Activated CD4-positive, alpha-beta T cell treated with anti-CD3 and anti-CD28 coated beads, Interleukin-2, amount 10 ng/mL, durations not matched to agents 7 days and 5 days (primary cell): ENCODE measurements around the gene IQCH. TPM values are rescaled to one million over a fixed set of nuclear protein-coding genes. Genes with fewer than 3 reads are reported as not detected.

Source experiments
- CTCF ChIA-PET: fragments of 350-600 bp; sonication (Branson Sonifier 250); formaldehyde crosslinking; loops from one replicate; lab custom pipeline; 2021; ENCODE audit warnings: antibody characterized with exemption; lab: Charles Lee
- POLR2A ChIA-PET: fragments of 350-600 bp; sonication (Branson Sonifier 250); formaldehyde crosslinking; loops from one replicate; lab custom pipeline; 2021; ENCODE audit warnings: antibody characterized with exemption; lab: Charles Lee
- DNase-seq: peaks from one replicate; pipeline ENCODE4 v3.0.0-alpha.2; 2020
- H3K27ac Mint-ChIP-seq: one replicate; pipeline ENCODE4 v1.8.0; 2021; ENCODE audit warnings: mild to moderate bottlenecking, moderate library complexity, mixed read lengths
- H3K27me3 Mint-ChIP-seq: one replicate; pipeline ENCODE4 v1.8.0; 2021; ENCODE audit warnings: mixed read lengths
- H3K36me3 Mint-ChIP-seq: one replicate; pipeline ENCODE4 v1.8.0; 2021; ENCODE audit warnings: low read depth, mixed read lengths
- H3K4me1 Mint-ChIP-seq: one replicate; pipeline ENCODE4 v1.8.0; 2021; ENCODE audit warnings: mixed read lengths
- H3K4me3 Mint-ChIP-seq: one replicate; pipeline ENCODE4 v1.8.0; 2021; ENCODE audit warnings: mild to moderate bottlenecking, moderate library complexity, mixed read lengths
- H3K9me3 Mint-ChIP-seq: one replicate; pipeline ENCODE4 v1.8.0; 2021; ENCODE audit warnings: mixed read lengths
- total RNA-seq, 2 experiments: library from RNA; stranded (reverse); gene quantifications; one replicate each; pipeline ENCODE4 v1.2.3, GENCODE V29; 2021

Gene IQCH
- total RNA-seq, 2 experiments from 2014 or later, result 0.77 to 0.89 TPM

GRCh38 chr15:67542420-67543347 lies 288.1 kb downstream of the IQCH start, which contains the start of gene MAP2K5:
Gene MAP2K5, plus strand, starts transcription at chr15:67542703. Its CDS starts 633 bp downstream, at chr15:67543336.
- peaks cover 57% of the 10 kb centered on the region for H3K4me1 Mint-ChIP-seq
- H3K36me3 Mint-ChIP-seq, result peaks cover 16% of the 10 kb centered on the region
- H3K27me3 Mint-ChIP-seq, result no peaks in the 10 kb centered on the region
- DNase-seq, result peak; percentile 87
- peak within 1 kb of the TSS; percentile 97 for H3K4me3 Mint-ChIP-seq
- ChIA-PET CTCF (interaction anchor here (0.8 to 1.3 kb wide), 2 partner anchors 18 to 54 kb away, joined by 3 read pairs; no protein-coding TSS in a partner anchor), POLR2A (interaction anchor here (0.6 to 1.0 kb wide), 3 partner anchors 11 to 656 kb away, joined by 3 to 5 read pairs (median 3); partner anchors contain the start of gene C15orf61)
- H3K27ac Mint-ChIP-seq, result peak within 1 kb of the TSS; percentile 98
- H3K9me3 Mint-ChIP-seq, result no peaks in the 10 kb centered on the region

- H3K4me1 Mint-ChIP-seq, result peaks cover 59% of the 10 kb centered on the region
- no peaks in the 10 kb centered on the region for H3K9me3 Mint-ChIP-seq
- ChIA-PET CTCF (no interaction called here), POLR2A (no interaction called here)
- H3K27me3 Mint-ChIP-seq, result no peaks in the 10 kb centered on the region
- DNase-seq, result no peak
- peak overlapping the region; percentile 97 for H3K4me3 Mint-ChIP-seq
- H3K27ac Mint-ChIP-seq, result peak overlapping the region; percentile 86
- peaks cover 15% of the 10 kb centered on the region for H3K36me3 Mint-ChIP-seq
Observed at GRCh38 chr15:67543348-67543718, 288.7 kb downstream of the IQCH start.

GRCh38 chr15:67544475-67544874 lies 289.9 kb downstream of the IQCH start:
- no peak for DNase-seq
- H3K27me3 Mint-ChIP-seq, result no peaks in the 10 kb centered on the region
- ChIA-PET POLR2A (no interaction called here), CTCF (no interaction called here)
- H3K27ac Mint-ChIP-seq, result no peak overlapping the region
- peak overlapping the region; percentile 97 for H3K4me3 Mint-ChIP-seq
- peaks cover 13% of the 10 kb centered on the region for H3K36me3 Mint-ChIP-seq
- peaks cover 55% of the 10 kb centered on the region for H3K4me1 Mint-ChIP-seq
- no peaks in the 10 kb centered on the region for H3K9me3 Mint-ChIP-seq

GRCh38 chr15:67545864-67546263 lies 291.3 kb downstream of the IQCH start:
- H3K27me3 Mint-ChIP-seq, result no peaks in the 10 kb centered on the region
- H3K36me3 Mint-ChIP-seq, result peaks cover 14% of the 10 kb centered on the region
- peaks cover 44% of the 10 kb centered on the region for H3K4me1 Mint-ChIP-seq
- H3K4me3 Mint-ChIP-seq, result no peak overlapping the region
- CTCF ChIA-PET, result interaction anchor here (1.4 kb wide), 1 partner anchor 12 kb away, joined by 5 read pairs; no protein-coding TSS in a partner anchor
- POLR2A ChIA-PET, result no interaction called here
- H3K27ac Mint-ChIP-seq, result no peak overlapping the region
- H3K9me3 Mint-ChIP-seq, result no peaks in the 10 kb centered on the region
- no peak for DNase-seq

GRCh38 chr15:67547064-67547463 lies 292.5 kb downstream of the IQCH start:
- ChIA-PET CTCF (interaction anchor here (1.4 kb wide), 1 partner anchor 10 kb away, joined by 5 read pairs; no protein-coding TSS in a partner anchor), POLR2A (no interaction called here)
- Mint-ChIP-seq H3K36me3 (peaks cover 14% of the 10 kb centered on the region), H3K4me1 (peaks cover 39% of the 10 kb centered on the region), H3K9me3 (no peaks in the 10 kb centered on the region), H3K27ac (no peak overlapping the region), H3K27me3 (no peaks in the 10 kb centered on the region), H3K4me3 (no peak overlapping the region)
- no peak for DNase-seq

DNA sequence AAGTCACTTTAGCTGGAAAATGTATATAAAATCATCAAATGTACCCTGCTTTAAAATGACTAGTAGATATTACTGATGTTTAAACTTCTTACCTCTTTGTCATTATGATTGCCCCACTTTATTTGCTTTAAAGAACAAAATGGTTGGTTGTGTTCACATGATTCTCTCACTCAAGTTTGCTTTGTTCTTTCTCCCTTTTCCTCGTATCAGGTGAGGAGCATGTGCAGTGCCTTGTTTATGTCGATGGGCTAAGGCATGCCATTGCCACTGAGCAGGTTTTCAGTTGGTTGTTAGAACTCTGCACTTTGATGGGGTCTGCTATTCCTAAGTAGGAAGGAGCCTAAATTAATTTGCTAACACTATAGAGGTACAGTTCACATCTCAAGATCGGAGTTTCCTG lies 293.2 kb downstream of the IQCH start:
- CTCF ChIA-PET, result no interaction called here
- POLR2A ChIA-PET, result no interaction called here

DNA sequence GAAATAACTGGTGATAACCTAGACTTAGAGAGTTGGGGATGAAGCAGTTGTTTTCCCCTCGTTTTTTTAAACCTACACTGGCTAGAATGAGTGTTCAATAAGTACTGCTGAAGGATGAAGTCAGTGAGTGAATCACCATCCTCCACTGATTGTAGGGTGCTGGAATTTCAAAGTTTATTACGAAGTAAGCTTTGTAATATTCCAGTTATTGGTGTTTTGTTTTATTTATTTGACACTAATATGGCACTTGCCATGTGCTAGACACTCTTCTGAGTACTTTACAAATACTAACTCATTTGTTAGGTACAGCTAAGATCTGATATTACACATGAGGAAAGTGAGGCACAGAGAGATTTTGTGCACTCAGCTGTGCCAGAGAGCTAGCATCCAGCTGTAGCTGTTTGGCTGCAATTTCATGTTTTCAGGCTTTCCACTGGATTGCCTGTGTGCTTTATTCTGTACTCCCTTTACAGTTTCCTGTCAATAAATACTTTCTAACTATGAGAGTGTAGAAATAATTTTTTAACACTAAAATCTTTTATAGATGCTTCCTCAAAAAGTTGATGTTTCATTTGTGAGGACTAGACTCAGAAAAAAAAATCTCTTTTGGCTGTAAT lies 293.8 kb downstream of the IQCH start:
- no peaks in the 10 kb centered on the region for H3K9me3 Mint-ChIP-seq
- H3K4me3 Mint-ChIP-seq, result no peak overlapping the region
- no peak for DNase-seq
- H3K36me3 Mint-ChIP-seq, result peaks cover 14% of the 10 kb centered on the region
- CTCF ChIA-PET, result no interaction called here
- peaks cover 36% of the 10 kb centered on the region for H3K4me1 Mint-ChIP-seq
- POLR2A ChIA-PET, result no interaction called here
- no peak overlapping the region for H3K27ac Mint-ChIP-seq
- H3K27me3 Mint-ChIP-seq, result no peaks in the 10 kb centered on the region

More for the DNA sequence above, 293.2 kb downstream of the IQCH start:
- Mint-ChIP-seq H3K27ac (no peak overlapping the region), H3K4me1 (peaks cover 39% of the 10 kb centered on the region), H3K9me3 (no peaks in the 10 kb centered on the region), H3K36me3 (peaks cover 14% of the 10 kb centered on the region), H3K27me3 (no peaks in the 10 kb centered on the region), H3K4me3 (no peak overlapping the region)
- DNase-seq, result no peak

GRCh38 chr15:67548862-67549651 lies 294.5 kb downstream of the IQCH start:
- Mint-ChIP-seq H3K27me3 (no peaks in the 10 kb centered on the region), H3K4me1 (peaks cover 29% of the 10 kb centered on the region), H3K36me3 (peaks cover 14% of the 10 kb centered on the region), H3K4me3 (no peak overlapping the region), H3K9me3 (no peaks in the 10 kb centered on the region), H3K27ac (no peak overlapping the region)
- CTCF ChIA-PET, result interaction anchor here (1.6 kb wide), 1 partner anchor 12 kb away, joined by 3 read pairs; no protein-coding TSS in a partner anchor
- DNase-seq, result no peak
- POLR2A ChIA-PET, result interaction anchor here (0.5 kb wide), 1 partner anchor 683 kb away, joined by 4 read pairs; no protein-coding TSS in a partner anchor

DNA sequence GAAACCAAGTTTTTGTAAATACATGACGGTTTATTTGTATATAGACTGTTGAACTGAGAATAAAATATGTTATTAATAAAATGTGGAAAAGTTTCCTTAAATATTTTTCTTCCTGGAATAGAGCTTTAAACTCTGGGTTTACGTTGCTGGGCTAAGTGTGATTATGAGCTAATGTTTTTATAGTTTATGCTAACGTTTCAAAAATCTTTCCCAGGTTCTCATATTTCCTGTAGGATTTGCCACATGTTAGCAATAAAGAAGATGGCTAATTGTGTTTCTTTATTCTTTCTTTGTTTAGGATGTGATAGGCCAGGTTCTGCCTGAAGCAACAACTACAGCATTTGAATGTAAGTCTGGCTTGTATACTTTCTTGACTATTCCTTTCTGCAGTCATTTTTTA lies 295.1 kb downstream of the IQCH start:
- no peak for DNase-seq
- no peaks in the 10 kb centered on the region for H3K27me3 Mint-ChIP-seq
- H3K4me3 Mint-ChIP-seq, result no peak overlapping the region
- no peaks in the 10 kb centered on the region for H3K9me3 Mint-ChIP-seq
- POLR2A ChIA-PET, result interaction anchor here (0.5 kb wide), 1 partner anchor 682 kb away, joined by 4 read pairs; no protein-coding TSS in a partner anchor
- CTCF ChIA-PET, result interaction anchor here (0.8 to 1.6 kb wide), 2 partner anchors 11 to 610 kb away, joined by 3 to 4 read pairs; no protein-coding TSS in a partner anchor
- no peak overlapping the region for H3K27ac Mint-ChIP-seq
- peaks cover 22% of the 10 kb centered on the region for H3K4me1 Mint-ChIP-seq
- H3K36me3 Mint-ChIP-seq, result peaks cover 15% of the 10 kb centered on the region

DNA sequence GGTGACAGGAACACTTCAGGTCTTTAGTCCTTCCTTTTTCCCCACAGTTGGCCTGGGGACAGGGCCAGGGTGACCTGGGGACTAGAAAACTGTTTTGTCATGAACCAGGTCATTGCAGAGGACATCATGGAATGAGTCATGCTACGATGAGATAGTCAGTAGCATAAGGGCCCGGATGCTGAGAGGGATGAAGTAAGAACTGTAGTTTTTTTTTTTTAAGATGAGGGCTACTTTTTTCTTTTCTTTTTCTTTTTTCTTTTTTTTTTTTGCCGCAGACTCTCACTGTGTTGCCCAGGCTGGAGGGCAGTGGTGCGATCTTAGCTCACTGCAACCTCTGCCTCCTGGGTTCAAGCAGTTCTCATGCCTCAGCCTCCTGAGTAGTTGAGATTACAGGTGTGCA lies 295.9 kb downstream of the IQCH start:
- no peaks in the 10 kb centered on the region for H3K27me3 Mint-ChIP-seq
- CTCF ChIA-PET, result interaction anchor here (0.6 to 1.6 kb wide), 3 partner anchors 10 to 611 kb away, joined by 3 to 4 read pairs (median 3); no protein-coding TSS in a partner anchor

GRCh38 chr15:67551207-67551743 lies 296.7 kb downstream of the IQCH start:
- Mint-ChIP-seq H3K27me3 (no peaks in the 10 kb centered on the region), H3K4me1 (peaks cover 9% of the 10 kb centered on the region), H3K4me3 (no peak overlapping the region), H3K36me3 (peaks cover 12% of the 10 kb centered on the region), H3K9me3 (no peaks in the 10 kb centered on the region), H3K27ac (no peak overlapping the region)
- ChIA-PET POLR2A (no interaction called here), CTCF (interaction anchor here (1.3 kb wide), 1 partner anchor 21 kb away, joined by 3 read pairs; no protein-coding TSS in a partner anchor)
- DNase-seq, result no peak

More for the DNA sequence above, 295.9 kb downstream of the IQCH start:
- Mint-ChIP-seq H3K9me3 (no peaks in the 10 kb centered on the region), H3K36me3 (peaks cover 15% of the 10 kb centered on the region), H3K27ac (no peak overlapping the region), H3K4me1 (peaks cover 14% of the 10 kb centered on the region), H3K4me3 (no peak overlapping the region)
- DNase-seq, result no peak
- POLR2A ChIA-PET, result no interaction called here
